Urinary bladder (tissue), 4 donors: Measurements from ENCODE around the gene ALK. TPM values are rescaled to one million over a fixed set of nuclear protein-coding genes. Genes with fewer than 3 reads are reported as not detected.

Experiments
- DNase-seq: peaks from one replicate; pipeline ENCODE4 v3.0.0-alpha.2; 2015; ENCODE audit errors: extremely low spot score
- H3K27ac ChIP-seq: one replicate; pipeline ENCODE4 v1.5.1; 2013; ENCODE audit warnings: low read depth, mild to moderate bottlenecking, moderate library complexity
- H3K36me3 ChIP-seq: one replicate; pipeline ENCODE4 v1.6.1; 2013; ENCODE audit warnings: mild to moderate bottlenecking, moderate library complexity; ENCODE audit not compliant: insufficient read depth
- H3K4me1 ChIP-seq: one replicate; pipeline ENCODE4 v1.6.1; 2013; ENCODE audit warnings: mild to moderate bottlenecking, moderate library complexity; ENCODE audit not compliant: insufficient read depth
- H3K4me3 ChIP-seq: one replicate; pipeline ENCODE4 v1.5.1; 2013; ENCODE audit warnings: low read depth, low read length
- WGBS: extraction: QIAGEN DNeasy Blood & Tissue Kit; methylation state at CpG from one replicate; pipeline ENCODE4 v1.1.7; 2013; 5-methylcytosine and 5-hydroxymethylcytosine counted together
- polyA plus RNA-seq: library from polyadenylated mRNA; stranded (reverse); fragments of 200-250 nt; gene quantifications from one replicate; pipeline ENCODE4 v1.2.3, GENCODE V29; 2013
- total RNA-seq: library from RNA; depleted of rRNA; stranded (reverse); fragments of >200 nt; gene quantifications from one replicate; pipeline ENCODE4 v1.2.3, GENCODE V29; 2014
- donor health status: healthy with polysubstance abuse.
- donor health status: healthy.

Gene ALK
- total and polyA plus RNA-seq, 2 donors: 0.29 to 1.0 TPM

DNA sequence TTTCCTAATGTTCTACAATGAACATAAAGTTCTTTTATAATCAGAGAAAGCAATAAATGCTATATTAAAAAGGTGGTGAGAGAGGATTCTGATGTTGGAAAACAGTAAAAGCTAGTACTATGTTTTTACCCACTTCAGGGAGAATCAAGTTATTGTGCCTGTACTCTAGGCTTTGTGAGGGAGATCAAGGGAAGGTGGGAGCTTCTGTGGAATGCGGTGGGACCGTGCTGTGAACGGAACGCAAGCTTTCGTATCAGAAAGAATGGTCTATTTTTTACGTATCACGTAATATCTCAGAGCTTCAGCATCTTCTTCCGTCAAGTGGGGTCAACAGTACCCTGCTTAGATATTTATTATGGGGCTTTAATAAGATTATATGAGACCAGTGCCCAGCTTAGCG, 613.0 kb downstream of the ALK start:
- H3K4me3 ChIP-seq: no peak overlapping the region
- H3K36me3 ChIP-seq: no peaks in the 10 kb centered on the region
- no peaks in the 10 kb centered on the region for H3K4me1 ChIP-seq
- no peak for DNase-seq
- 62% methylated on average over 9 of the region's 9 CpGs for WGBS
- no peak overlapping the region for H3K27ac ChIP-seq

DNA sequence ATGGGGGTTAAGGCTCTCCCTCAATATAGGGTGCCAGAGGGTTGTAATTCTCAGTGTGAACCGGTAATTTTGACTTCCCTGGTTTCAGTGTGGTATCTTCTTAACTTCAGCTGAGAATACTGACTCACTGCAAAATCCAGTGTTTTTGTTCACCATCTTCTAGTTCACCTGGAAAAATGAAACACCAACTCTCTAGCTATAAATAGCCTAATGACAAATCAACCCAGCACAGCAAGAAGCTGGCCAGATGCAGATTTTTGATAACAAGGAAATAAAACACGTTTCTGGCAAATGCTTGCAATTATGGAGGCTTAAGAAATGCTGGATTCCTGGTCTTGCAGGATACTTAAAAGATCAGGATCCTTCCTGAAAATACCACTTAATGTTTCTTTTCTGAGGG, 613.9 kb downstream of the ALK start:
- Histone ChIP-seq H3K4me1 (no peaks in the 10 kb centered on the region), H3K27ac (no peak overlapping the region), H3K36me3 (no peaks in the 10 kb centered on the region), H3K4me3 (no peak overlapping the region)
- 46% methylated on average over 2 of the region's 2 CpGs for WGBS
- no peak for DNase-seq

DNA sequence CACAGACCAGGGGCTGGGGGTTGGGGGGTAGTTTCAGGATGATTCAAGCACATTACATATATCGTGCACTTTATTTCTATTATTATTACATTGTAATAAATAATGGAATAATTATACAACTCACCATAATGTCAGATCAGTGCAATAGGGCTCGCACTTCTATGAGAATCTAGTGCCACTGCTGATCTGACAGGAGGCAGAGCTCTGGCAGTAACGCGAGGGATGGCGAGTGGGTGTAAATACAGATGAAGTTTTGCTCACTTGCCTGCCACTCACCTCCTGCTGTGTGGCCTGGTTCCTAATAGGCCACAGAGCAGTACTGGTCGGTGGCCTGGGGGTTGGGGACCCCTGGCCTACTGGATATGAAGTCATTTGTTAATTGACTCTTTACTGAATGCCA, 615.6 kb downstream of the ALK start:
- DNase-seq: no peak
- H3K27ac ChIP-seq: no peak overlapping the region
- no peaks in the 10 kb centered on the region for H3K36me3 ChIP-seq
- H3K4me3 ChIP-seq: no peak overlapping the region
- WGBS: 82% methylated on average over 6 of the region's 6 CpGs
- no peaks in the 10 kb centered on the region for H3K4me1 ChIP-seq

DNA sequence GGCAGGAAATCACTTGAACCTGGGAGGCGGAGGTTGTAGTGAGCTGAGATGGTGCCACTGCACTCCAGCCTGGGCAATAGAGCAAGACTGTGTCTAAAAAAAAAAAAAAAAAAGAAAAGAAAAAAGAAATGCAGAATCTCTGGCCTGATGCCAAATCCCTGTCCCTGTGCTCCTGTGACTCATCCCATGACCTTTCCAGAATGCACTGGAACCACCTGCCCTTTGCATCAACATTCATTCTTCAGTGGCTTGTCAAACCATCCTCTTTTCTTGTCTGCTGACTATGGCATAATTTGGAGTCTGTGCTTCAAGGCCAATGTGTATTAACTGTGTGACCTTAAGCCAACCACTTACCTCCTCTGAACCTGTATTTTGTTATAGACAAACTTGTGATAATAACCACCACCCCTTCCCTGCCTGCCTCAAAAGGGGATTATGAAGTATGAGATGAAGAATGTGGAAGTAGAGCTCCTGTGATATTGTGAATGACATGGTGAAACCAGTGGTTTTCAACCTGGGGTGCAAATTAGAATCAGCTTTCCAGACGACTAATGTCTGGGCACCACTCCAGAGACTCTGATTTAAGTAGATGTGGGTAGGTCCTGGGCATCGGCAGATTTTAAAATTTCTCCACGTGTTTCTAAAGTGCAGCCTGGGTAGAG, 616.9 kb downstream of the ALK start:
- Histone ChIP-seq H3K4me1 (no peaks in the 10 kb centered on the region), H3K27ac (no peak overlapping the region), H3K36me3 (no peaks in the 10 kb centered on the region), H3K4me3 (no peak overlapping the region)
- WGBS: 73% methylated on average over 4 of the region's 4 CpGs
- DNase-seq: no peak

DNA sequence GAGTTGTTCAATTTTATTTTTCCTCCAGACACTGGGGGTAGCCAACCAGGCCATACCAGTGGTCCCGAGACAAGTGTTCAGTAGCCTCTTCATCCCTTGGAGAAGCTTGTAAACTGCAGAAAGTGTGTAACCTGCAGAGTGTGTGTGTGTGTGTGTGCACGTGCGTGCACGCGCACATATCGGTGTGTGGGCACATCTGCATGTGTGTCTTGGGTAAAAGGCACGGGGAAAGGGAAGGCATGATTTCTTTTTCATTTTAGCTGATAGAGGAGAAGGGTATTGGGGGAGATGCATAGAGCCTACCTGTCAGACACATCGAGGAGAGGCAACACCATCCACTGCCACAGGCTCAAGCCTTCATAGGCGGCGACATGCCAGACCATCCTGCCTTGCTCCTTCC, 624.8 kb downstream of the ALK start:
- H3K36me3 ChIP-seq: no peaks in the 10 kb centered on the region
- no peak overlapping the region for H3K4me3 ChIP-seq
- no peak for DNase-seq
- H3K27ac ChIP-seq: no peak overlapping the region
- H3K4me1 ChIP-seq: no peaks in the 10 kb centered on the region
- 87% methylated on average over 10 of the region's 10 CpGs for WGBS

DNA sequence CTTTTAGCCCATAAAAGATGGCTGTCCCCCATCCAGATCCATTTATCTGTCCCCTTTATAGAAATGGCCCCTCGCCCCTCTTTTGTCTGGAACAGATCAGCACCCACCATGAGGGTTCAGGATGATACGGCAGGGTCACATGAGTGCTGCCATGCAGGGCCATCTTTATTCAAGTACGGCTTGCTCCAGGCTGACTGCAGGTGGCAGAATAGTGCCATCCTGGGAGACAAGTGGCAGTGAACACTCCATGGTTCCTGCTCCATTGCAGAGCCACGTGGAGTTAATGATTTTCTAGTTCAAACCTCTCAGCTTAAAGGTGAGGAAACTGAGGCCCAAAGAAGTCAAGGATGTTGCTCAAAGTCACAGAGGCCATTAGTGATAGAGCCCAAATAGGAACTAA, 625.5 kb downstream of the ALK start:
- no peaks in the 10 kb centered on the region for H3K4me1 ChIP-seq
- DNase-seq: no peak
- WGBS: 52% methylated on average over 4 of the region's 4 CpGs

DNA sequence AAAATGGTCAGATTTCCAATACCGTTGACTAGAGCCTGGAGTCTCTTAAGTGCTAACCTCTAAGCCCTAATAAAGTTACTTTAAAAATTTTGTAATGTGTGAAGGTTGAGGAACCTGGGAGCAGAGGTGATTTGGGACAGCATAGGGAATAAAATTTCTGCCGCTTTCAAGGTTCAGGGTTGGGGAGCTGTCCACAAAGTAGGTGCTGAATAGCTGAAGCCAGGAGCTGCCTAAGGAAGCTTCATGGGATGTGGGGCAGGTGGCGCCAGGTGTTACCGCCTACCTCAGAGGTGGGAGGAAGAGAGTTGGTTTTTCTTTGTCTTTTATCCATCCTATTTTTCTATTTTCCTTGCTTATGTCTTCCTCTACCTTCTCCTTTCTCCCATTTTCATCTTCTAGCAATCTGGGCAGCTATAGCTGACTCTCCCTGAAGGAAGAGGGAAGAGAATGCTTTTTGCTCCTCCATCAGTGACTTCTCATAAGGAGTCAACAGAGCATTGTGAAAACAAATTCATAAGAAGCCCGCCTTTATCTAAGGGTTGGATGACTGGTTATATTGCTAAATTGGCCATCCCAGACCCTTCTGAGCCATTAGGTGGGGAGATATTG, 627.5 kb downstream of the ALK start:
- DNase-seq: peak; percentile 28
- Histone ChIP-seq H3K4me1 (no peaks in the 10 kb centered on the region), H3K4me3 (no peak overlapping the region), H3K27ac (no peak overlapping the region), H3K36me3 (no peaks in the 10 kb centered on the region)
- 20% methylated on average over 5 of the region's 5 CpGs for WGBS

More for the DNA sequence above, 625.5 kb downstream of the ALK start:
- H3K36me3 ChIP-seq: no peaks in the 10 kb centered on the region
- H3K27ac ChIP-seq: no peak overlapping the region
- H3K4me3 ChIP-seq: no peak overlapping the region

DNA sequence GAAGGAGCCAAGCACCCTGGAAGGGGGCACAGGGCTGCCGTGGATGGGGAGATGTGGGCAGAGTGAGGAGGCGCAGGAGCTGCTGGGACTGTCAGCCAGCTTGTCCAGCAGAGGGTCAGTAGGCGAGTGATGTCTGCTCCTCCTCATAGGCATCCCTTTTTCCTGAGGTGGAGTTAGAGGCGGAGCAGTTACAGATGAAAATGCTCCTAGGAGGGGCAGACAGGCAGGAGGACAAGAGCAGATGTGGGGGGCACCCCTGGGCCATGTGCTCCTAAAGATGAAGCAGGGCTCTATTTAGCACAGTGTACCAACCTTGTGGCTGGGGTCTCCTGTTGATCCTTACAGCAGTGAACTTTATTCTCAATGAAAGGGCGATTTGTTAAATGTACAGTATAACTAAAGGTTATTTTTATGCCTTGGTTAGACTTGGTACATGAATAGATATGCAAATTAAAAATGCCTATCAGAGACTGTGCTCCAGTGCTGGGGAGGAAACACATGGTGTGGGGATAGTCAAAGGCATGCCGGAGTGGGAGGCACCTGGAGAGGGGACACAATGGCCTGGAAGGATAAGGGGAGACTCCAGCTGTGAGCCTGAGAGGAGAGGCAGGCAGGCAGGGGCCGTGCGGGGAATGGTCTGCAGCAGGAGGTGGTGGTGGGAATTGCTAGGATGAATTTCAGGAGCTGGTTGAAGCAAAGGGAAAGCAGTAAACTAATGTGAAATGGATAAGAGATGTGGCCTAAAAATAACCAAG, 630.9 kb downstream of the ALK start:
- Histone ChIP-seq H3K4me3 (no peak overlapping the region), H3K27ac (no peak overlapping the region), H3K4me1 (no peaks in the 10 kb centered on the region), H3K36me3 (no peaks in the 10 kb centered on the region)
- no peak for DNase-seq
- 65% methylated on average over 8 of the region's 8 CpGs for WGBS

DNA sequence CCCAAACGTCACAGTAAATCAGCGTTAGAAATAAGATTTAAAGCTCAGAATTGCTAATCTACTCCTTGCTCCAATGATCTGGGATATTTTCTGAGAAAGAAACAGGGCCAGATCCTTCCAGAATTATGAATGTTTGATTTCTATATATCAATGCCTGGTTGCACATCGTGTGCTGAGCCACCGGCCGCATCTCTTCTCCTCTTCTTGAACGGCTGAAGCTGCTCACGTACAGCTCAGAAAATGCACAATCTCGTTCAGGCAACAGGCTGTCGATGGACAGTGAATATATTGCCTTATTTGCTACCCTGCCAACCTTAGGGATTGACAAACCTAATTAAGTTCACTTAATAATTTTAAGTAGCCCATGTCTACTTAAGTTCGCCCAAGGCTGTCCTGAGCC, 636.7 kb downstream of the ALK start:
- Histone ChIP-seq H3K4me1 (no peaks in the 10 kb centered on the region), H3K27ac (no peak overlapping the region), H3K36me3 (no peaks in the 10 kb centered on the region), H3K4me3 (no peak overlapping the region)
- 93% methylated on average over 10 of the region's 10 CpGs for WGBS
- no peak for DNase-seq

DNA sequence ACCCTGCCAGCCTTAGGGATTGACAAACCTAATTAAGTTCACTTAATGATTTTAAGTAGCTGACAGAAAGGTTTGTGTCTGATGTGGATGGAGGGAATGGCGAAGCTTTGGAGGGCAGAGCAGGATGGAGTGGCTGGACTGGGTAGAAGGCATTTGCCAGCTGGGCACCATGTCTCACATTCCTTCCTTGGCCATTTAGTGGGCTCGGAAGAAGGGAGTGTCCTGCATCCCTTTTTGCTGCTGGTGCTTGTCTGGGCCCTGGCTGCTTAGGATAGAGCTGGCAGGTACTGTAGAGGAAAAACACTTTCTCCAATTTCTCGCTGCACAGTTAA, 639.5 kb downstream of the ALK start:
- no peak overlapping the region for H3K4me3 ChIP-seq
- WGBS: 89% methylated on average over 3 of the region's 3 CpGs
- H3K36me3 ChIP-seq: no peaks in the 10 kb centered on the region
- DNase-seq: no peak
- H3K27ac ChIP-seq: no peak overlapping the region
- H3K4me1 ChIP-seq: no peaks in the 10 kb centered on the region

DNA sequence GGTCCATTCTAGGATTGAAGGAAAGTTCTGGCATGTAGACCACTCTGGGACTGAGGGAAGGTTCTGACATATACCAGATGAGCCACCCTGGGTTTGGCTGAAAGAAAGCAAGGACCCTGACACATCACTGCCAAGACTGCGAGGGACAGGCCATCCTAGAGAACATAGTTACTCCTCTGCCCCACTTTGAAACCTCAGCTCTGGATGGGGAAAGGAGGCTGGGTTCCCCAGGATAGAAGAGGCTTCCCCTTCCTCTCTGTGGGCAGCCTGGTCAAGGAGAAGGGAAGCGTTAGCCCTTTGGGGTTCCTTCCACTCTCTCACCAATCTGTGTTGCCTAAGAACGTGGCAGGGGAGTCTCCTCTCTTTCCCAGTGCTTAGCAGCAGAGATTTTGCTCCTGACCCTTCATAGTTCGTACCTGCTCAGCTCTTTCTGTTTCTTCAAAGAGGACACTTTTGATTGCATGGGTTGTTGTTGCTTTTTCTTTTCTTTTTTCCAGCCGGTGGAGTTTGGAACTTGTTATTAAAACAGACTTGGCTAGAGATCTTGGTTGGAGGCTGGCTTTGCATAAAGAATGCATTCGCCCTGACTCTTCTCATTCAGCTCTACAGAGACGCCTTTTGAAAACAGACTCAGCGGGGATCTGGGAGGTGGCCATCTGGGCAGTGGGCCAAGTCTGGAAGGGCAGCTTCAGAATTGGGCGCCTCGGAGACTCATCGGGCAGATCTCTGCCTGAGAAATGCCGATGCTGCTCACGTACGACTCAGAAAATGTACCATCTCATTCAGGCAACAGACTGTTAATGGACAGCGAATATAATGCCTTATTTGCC, 640.1 kb downstream of the ALK start:
- H3K27ac ChIP-seq: no peak overlapping the region
- no peaks in the 10 kb centered on the region for H3K4me1 ChIP-seq
- 32% methylated on average over 15 of the region's 15 CpGs for WGBS
- H3K36me3 ChIP-seq: no peaks in the 10 kb centered on the region
- H3K4me3 ChIP-seq: no peak overlapping the region
- DNase-seq: peak; percentile 28

DNA sequence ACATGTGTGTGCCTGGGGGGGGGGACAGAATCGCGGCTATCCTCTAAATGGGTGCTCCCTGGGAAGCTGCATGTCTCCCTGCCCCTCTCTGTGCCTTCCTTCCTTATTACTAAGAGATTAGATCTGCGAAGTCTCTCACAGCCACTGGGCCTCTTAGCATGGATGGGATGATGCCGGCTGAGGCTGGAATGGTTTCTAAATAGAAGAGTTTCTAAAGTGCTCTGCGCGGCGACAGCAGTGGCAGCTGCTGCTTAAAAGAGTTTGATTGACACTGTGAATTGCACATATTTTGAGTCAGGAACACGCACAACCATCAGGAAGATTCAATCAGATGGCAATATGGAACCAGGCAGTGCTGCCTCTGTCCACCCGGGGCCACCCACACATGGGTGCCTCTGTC, 642.4 kb downstream of the ALK start:
- Histone ChIP-seq H3K36me3 (no peaks in the 10 kb centered on the region), H3K4me1 (no peaks in the 10 kb centered on the region), H3K27ac (no peak overlapping the region), H3K4me3 (no peak overlapping the region)
- DNase-seq: no peak
- WGBS: 87% methylated on average over 9 of the region's 9 CpGs

DNA sequence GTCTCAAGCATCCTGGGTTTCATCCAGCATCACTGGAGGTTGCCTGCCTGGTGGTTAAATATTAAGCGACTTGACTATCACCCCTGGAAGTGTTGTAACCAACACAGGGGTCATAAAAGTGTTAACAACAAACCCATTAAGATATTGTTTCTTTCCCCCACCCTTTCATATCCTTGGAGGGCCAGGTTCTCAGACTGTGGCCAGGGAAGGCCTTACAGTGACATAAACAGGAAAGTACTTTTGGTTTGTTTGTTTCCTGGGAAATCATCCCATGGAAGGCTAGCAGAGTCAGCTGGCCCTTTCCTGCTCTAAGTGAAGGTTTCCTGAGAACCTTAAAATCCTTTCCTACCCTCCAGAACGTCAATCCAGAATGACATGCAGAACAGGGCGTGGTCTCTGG, 645.2 kb downstream of the ALK start:
- DNase-seq: no peak
- no peaks in the 10 kb centered on the region for H3K4me1 ChIP-seq
- no peak overlapping the region for H3K27ac ChIP-seq
- no peaks in the 10 kb centered on the region for H3K36me3 ChIP-seq
- WGBS: 51% methylated on average over 3 of the region's 3 CpGs
- H3K4me3 ChIP-seq: no peak overlapping the region
